H1 (cell line): ENCODE measurements around the gene JAKMIP1. TPM values are rescaled to one million over a fixed set of nuclear protein-coding genes. Genes with fewer than 3 reads are reported as not detected.

Source experiments
- CHD1 ChIP-seq: IDR thresholded peaks from 2 replicates; pipeline ENCODE4 v1.6.1; 2012; ENCODE audit warnings: low read depth, low read length, improper control_type of control experiment
- CTBP2 ChIP-seq: IDR thresholded peaks from 2 replicates; pipeline ENCODE4 v1.7.0; 2011; ENCODE audit warnings: borderline replicate concordance, mild to moderate bottlenecking, moderate library complexity, mixed read lengths, low read length; ENCODE audit not compliant: insufficient read depth, insufficient read length
- EZH2 ChIP-seq: fragments of 200-600 bp; sonication (generic); IDR thresholded peaks from 2 replicates; pipeline ENCODE4 v1.7.1; 2012; ENCODE audit warnings: low read depth, mild to moderate bottlenecking, moderate library complexity, low read length, inconsistent platforms; ENCODE audit not compliant: severe bottlenecking
- GABPA ChIP-seq: IDR thresholded peaks from 2 replicates; pipeline ENCODE4 v1.6.1; 2011; ENCODE audit warnings: mild to moderate bottlenecking, low read length, moderate library complexity, borderline replicate concordance; ENCODE audit not compliant: insufficient read depth
- HDAC2 ChIP-seq, 2 experiments: fragments of 300-600 bp in 1 of 2; sonication (generic) in 1 of 2; IDR thresholded peaks; 2 replicates each; pipeline ENCODE4 v1.6.1; 2011 to 2012; ENCODE audit warnings: low read depth in 2 of 2, low read length in 2 of 2, mild to moderate bottlenecking in 2 of 2, moderate library complexity in 2 of 2, borderline replicate concordance in 1 of 2, inconsistent platforms in 1 of 2
- RXRA ChIP-seq: IDR thresholded peaks from 2 replicates; pipeline ENCODE4 v1.6.1; 2011; ENCODE audit warnings: low read depth, mild to moderate bottlenecking, low read length, moderate library complexity; ENCODE audit not compliant: insufficient read depth
- SUZ12 ChIP-seq: fragments of 200-600 bp; sonication (generic); IDR thresholded peaks from 2 replicates; pipeline ENCODE4 v1.6.1; 2012; ENCODE audit warnings: mild to moderate bottlenecking, inconsistent platforms, low read length, moderate library complexity, mixed read lengths
- polyA plus RNA-seq, 7 experiments: library from polyadenylated mRNA; depleted of rRNA in 3 of 7; stranded (reverse) in 5 of 7; unstranded in 2 of 7; fragments of >200 nt in 5 of 7; fragments of 200-250 nt in 2 of 7; gene quantifications; 1 replicate in 5 of 7; 2 replicates in 1 of 7; 4 replicates in 1 of 7; pipeline versions ENCODE4 v1.2.1 to v1.2.3, GENCODE V29; 2011 to 2013; ENCODE audit warnings: missing spikeins in 2 of 7, mixed read lengths in 2 of 7
- total RNA-seq: library from RNA; stranded (reverse); fragmentation: NEBNext Ultra II Directional; extraction: Animal tissue kit (Norgen Biotek cat#: 25700); gene quantifications from 2 replicates; pipeline ENCODE4 v1.2.1, GENCODE V29; 2021
- TF ChIP-seq, protein P1 (sequence below): fragments of 300-600 bp; sonication (generic); IDR thresholded peaks from 2 replicates; pipeline ENCODE4 v1.7.1; 2012; ENCODE audit warnings: low read length, moderate library complexity, mild to moderate bottlenecking, inconsistent platforms; ENCODE audit not compliant: insufficient replicate concordance
- TF ChIP-seq, protein P2 (sequence below): IDR thresholded peaks from 2 replicates; pipeline ENCODE4 v1.6.1; 2012; ENCODE audit warnings: inconsistent platforms

Gene JAKMIP1
- total and polyA plus RNA-seq, 2 of the 8 experiments (the other 6 are each of a cell fraction or from before 2014, with no cell fraction given), result 2.5 to 4.4 TPM

- TF ChIP-seq CTBP2 (no peak), EZH2 (no peak), HDAC2 (IDR thresholded peaks at IDR 0.05; ENCODE audit: borderline replicate concordance in 1 of 2, low read depth in 2 of 2, low read length in 2 of 2) (no peak), SUZ12 (no peak), GABPA (no peak), RXRA (no peak), CHD1 (no peak)
- TF ChIP-seq, protein P1, sequence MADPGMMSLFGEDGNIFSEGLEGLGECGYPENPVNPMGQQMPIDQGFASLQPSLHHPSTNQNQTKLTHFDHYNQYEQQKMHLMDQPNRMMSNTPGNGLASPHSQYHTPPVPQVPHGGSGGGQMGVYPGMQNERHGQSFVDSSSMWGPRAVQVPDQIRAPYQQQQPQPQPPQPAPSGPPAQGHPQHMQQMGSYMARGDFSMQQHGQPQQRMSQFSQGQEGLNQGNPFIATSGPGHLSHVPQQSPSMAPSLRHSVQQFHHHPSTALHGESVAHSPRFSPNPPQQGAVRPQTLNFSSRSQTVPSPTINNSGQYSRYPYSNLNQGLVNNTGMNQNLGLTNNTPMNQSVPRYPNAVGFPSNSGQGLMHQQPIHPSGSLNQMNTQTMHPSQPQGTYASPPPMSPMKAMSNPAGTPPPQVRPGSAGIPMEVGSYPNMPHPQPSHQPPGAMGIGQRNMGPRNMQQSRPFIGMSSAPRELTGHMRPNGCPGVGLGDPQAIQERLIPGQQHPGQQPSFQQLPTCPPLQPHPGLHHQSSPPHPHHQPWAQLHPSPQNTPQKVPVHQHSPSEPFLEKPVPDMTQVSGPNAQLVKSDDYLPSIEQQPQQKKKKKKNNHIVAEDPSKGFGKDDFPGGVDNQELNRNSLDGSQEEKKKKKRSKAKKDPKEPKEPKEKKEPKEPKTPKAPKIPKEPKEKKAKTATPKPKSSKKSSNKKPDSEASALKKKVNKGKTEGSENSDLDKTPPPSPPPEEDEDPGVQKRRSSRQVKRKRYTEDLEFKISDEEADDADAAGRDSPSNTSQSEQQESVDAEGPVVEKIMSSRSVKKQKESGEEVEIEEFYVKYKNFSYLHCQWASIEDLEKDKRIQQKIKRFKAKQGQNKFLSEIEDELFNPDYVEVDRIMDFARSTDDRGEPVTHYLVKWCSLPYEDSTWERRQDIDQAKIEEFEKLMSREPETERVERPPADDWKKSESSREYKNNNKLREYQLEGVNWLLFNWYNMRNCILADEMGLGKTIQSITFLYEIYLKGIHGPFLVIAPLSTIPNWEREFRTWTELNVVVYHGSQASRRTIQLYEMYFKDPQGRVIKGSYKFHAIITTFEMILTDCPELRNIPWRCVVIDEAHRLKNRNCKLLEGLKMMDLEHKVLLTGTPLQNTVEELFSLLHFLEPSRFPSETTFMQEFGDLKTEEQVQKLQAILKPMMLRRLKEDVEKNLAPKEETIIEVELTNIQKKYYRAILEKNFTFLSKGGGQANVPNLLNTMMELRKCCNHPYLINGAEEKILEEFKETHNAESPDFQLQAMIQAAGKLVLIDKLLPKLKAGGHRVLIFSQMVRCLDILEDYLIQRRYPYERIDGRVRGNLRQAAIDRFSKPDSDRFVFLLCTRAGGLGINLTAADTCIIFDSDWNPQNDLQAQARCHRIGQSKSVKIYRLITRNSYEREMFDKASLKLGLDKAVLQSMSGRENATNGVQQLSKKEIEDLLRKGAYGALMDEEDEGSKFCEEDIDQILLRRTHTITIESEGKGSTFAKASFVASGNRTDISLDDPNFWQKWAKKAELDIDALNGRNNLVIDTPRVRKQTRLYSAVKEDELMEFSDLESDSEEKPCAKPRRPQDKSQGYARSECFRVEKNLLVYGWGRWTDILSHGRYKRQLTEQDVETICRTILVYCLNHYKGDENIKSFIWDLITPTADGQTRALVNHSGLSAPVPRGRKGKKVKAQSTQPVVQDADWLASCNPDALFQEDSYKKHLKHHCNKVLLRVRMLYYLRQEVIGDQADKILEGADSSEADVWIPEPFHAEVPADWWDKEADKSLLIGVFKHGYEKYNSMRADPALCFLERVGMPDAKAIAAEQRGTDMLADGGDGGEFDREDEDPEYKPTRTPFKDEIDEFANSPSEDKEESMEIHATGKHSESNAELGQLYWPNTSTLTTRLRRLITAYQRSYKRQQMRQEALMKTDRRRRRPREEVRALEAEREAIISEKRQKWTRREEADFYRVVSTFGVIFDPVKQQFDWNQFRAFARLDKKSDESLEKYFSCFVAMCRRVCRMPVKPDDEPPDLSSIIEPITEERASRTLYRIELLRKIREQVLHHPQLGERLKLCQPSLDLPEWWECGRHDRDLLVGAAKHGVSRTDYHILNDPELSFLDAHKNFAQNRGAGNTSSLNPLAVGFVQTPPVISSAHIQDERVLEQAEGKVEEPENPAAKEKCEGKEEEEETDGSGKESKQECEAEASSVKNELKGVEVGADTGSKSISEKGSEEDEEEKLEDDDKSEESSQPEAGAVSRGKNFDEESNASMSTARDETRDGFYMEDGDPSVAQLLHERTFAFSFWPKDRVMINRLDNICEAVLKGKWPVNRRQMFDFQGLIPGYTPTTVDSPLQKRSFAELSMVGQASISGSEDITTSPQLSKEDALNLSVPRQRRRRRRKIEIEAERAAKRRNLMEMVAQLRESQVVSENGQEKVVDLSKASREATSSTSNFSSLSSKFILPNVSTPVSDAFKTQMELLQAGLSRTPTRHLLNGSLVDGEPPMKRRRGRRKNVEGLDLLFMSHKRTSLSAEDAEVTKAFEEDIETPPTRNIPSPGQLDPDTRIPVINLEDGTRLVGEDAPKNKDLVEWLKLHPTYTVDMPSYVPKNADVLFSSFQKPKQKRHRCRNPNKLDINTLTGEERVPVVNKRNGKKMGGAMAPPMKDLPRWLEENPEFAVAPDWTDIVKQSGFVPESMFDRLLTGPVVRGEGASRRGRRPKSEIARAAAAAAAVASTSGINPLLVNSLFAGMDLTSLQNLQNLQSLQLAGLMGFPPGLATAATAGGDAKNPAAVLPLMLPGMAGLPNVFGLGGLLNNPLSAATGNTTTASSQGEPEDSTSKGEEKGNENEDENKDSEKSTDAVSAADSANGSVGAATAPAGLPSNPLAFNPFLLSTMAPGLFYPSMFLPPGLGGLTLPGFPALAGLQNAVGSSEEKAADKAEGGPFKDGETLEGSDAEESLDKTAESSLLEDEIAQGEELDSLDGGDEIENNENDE, result no peak
- TF ChIP-seq, protein P2, sequence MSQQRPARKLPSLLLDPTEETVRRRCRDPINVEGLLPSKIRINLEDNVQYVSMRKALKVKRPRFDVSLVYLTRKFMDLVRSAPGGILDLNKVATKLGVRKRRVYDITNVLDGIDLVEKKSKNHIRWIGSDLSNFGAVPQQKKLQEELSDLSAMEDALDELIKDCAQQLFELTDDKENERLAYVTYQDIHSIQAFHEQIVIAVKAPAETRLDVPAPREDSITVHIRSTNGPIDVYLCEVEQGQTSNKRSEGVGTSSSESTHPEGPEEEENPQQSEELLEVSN, result no peak
Observed at GRCh38 chr4:6111354-6111960, 88.9 kb downstream of the JAKMIP1 start (continued).
